ENCODE results near the gene BICD1.
"Not testable (repeated sequence)": the region's sequence is repeated elsewhere in the genome, so short reads cannot be mapped to it uniquely, and the experiment has no call there.

BICD1 gene

DNA sequence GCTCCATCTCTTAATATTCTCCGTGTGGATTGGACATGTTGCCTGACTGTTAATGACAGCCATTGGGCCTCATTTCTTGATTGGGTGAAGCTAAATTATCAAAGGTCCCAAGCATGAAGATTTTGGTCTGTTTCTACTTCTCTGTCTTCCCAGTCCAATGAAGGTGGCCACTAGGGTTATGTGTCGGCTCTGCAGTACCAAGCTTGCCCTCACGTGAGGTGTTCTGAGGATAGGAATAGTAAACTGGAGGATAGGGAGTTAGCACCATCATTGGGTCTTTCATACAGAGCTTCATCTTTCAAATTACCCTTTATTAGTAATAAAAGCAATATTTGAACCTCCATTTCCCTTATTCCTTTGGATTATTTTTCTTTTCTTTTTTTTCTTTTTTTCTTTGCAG, 21.9 kb upstream of the BICD1 start:
- TF ChIP-seq, protein P1, sequence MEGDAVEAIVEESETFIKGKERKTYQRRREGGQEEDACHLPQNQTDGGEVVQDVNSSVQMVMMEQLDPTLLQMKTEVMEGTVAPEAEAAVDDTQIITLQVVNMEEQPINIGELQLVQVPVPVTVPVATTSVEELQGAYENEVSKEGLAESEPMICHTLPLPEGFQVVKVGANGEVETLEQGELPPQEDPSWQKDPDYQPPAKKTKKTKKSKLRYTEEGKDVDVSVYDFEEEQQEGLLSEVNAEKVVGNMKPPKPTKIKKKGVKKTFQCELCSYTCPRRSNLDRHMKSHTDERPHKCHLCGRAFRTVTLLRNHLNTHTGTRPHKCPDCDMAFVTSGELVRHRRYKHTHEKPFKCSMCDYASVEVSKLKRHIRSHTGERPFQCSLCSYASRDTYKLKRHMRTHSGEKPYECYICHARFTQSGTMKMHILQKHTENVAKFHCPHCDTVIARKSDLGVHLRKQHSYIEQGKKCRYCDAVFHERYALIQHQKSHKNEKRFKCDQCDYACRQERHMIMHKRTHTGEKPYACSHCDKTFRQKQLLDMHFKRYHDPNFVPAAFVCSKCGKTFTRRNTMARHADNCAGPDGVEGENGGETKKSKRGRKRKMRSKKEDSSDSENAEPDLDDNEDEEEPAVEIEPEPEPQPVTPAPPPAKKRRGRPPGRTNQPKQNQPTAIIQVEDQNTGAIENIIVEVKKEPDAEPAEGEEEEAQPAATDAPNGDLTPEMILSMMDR (IDR thresholded peaks at IDR 0.05; ENCODE audit: insufficient read depth, missing control alignments), result no peak
- FAIRE-seq, result no peak
- no peak for DNase-seq (ENCODE audit: insufficient read length, low spot score)

GRCh38 chr12:32087306-32087705, 19.3 kb upstream of the BICD1 start:
- DNase-seq (ENCODE audit: insufficient read length, low spot score) (no peak), FAIRE-seq (no peak)
- TF ChIP-seq, protein P1 (IDR thresholded peaks at IDR 0.05; ENCODE audit: insufficient read depth, missing control alignments), result no peak

DNA sequence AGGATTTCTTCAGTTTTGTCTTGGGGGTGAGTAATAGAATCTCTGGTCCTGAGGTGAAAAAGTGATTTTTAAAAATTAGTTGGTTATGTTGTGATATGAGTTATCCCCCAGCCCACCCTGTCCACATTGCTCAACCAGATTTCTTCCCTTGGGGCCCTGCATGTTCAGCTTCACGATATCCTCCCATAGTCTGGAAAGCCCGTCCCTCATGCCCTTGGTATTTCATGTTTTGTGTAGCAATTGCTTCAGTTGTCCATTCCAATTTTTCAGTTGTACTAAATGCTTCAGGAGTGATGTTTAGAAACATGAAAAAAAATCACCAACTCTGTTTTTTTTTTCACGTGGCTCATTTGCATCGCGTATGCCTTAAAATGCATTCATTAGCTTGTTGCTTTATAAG, 17.5 kb upstream of the BICD1 start:
- no peak for FAIRE-seq

GRCh38 chr12:32089586-32089985, 17.1 kb upstream of the BICD1 start:
- TF ChIP-seq, protein P1 (IDR thresholded peaks at IDR 0.05; ENCODE audit: insufficient read depth, missing control alignments), result no peak
- FAIRE-seq (no peak), DNase-seq (ENCODE audit: insufficient read length, low spot score) (no peak)

More for the DNA sequence above, 17.5 kb upstream of the BICD1 start:
- DNase-seq (ENCODE audit: insufficient read length, low spot score), result no peak
- TF ChIP-seq, protein P1 (IDR thresholded peaks at IDR 0.05; ENCODE audit: insufficient read depth, missing control alignments), result no peak

GRCh38 chr12:32091696-32092095, 15.0 kb upstream of the BICD1 start:
- FAIRE-seq (no peak), DNase-seq (ENCODE audit: insufficient read length, low spot score) (no peak)
- TF ChIP-seq, protein P1 (IDR thresholded peaks at IDR 0.05; ENCODE audit: insufficient read depth, missing control alignments), result no peak

DNA sequence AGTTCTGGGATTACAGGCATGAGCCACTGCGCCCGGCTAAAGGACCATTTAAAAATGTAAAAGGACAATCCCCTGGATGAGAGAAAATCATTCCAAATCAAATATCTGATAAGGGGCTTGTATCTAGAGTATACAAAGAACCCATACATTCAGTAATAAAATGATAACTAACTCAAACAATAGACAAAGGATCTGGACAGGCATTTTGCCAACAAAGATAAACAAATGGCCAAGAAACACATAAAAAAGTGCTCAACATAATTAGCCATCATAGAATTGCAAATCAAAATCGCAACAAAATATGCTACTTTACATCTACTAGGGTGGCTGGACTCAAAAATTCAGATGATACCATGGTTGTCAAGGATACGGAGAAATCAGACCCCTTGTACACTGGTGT, 8.5 kb upstream of the BICD1 start:
- DNase-seq (ENCODE audit: insufficient read length, low spot score), result no peak
- no peak for FAIRE-seq
- TF ChIP-seq, protein P1 (IDR thresholded peaks at IDR 0.05; ENCODE audit: insufficient read depth, missing control alignments), result no peak

DNA sequence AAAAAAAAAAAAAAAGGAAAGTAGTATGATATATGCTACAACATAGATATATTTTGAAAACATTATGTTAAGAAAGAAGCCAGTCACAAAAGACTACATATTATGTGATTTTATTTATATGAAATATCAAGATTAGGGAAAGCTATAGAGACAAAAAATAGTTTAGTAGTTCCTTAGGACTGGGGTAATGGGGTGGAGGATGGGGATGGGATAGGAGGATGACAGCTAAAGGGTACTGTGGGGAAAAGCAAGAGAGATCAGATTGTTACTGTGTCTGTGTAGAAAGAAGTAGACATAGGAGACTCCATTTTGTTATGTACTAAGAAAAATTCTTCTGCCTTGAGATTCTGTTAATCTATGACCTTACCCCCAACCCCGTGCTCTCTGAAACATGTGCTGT, 7.4 kb upstream of the BICD1 start:
- not testable (repeated sequence) for DNase-seq (ENCODE audit: insufficient read length, low spot score); FAIRE-seq

DNA sequence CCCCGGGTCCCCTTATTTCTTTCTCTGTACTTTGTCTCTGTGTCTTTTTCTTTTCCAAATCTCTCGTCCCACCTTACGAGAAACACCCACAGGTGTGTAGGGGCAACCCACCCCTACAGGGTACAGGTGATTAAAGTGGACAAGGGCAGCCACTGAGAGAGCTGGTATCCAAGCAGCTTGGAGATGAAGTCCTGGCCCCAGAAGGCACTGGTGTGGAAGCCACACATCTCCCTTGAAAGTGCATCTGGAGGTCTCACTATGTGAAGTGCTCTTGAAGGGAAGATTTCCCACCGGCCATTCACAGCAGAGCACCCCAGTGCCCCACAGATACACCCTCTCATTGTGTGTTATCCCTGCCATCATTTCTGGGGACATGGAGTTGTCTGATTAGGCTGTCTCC, 6.3 kb upstream of the BICD1 start:
- TF ChIP-seq, protein P1 (IDR thresholded peaks at IDR 0.05; ENCODE audit: insufficient read depth, missing control alignments), result no peak
- FAIRE-seq (no peak), DNase-seq (ENCODE audit: insufficient read length, low spot score) (no peak)

Data from D721Med (cell line).